ENCODE results near the gene EZH2. TPM values are rescaled to one million over a fixed set of nuclear protein-coding genes. Genes with fewer than 3 reads are reported as not detected.

EZH2 gene
- total RNA-seq, 1 experiment from 2014 or later: 30.5 TPM

GRCh38 chr7:148831782-148832181 lies 52.3 kb downstream of the EZH2 start:
- H3K36me3 ChIP-seq (ENCODE audit: low read depth, low read length): peaks cover 43% of the 10 kb centered on the region
- ChIA-PET POLR2A (ENCODE audit: unreplicated experiment) (no interaction called here), CTCF (no interaction called here)
- H3K79me2 ChIP-seq (ENCODE audit: low read length): peaks cover 33% of the 10 kb centered on the region
- no peaks in the 10 kb centered on the region for H4K20me1 ChIP-seq (ENCODE audit: low read length)
- DNase-seq: no peak
- no peak overlapping the region for H3K9ac ChIP-seq (ENCODE audit: low read length)
- H3K9me2 ChIP-seq (replicated peaks; ENCODE audit: low read length): no peaks in the 10 kb centered on the region
- no peak for ATAC-seq
- no peaks in the 10 kb centered on the region for H3K9me3 ChIP-seq (ENCODE audit: low read length)
- no peaks in the 10 kb centered on the region for H3F3A ChIP-seq (ENCODE audit: low read length, unreplicated experiment)
- TF ChIP-seq CTCF (conservative IDR thresholded peaks at IDR 0.05; ENCODE audit: low read depth, low read length) (no peak), EZH2 (IDR thresholded peaks at IDR 0.05; ENCODE audit: low read length, unreplicated experiment) (no peak), EZH2phosphoT487 (IDR thresholded peaks at IDR 0.05; ENCODE audit: borderline replicate concordance, low read length) (no peak)
- H3K4me2 ChIP-seq (ENCODE audit: low read length): no peak overlapping the region
- H3K4me3 ChIP-seq (ENCODE audit: low read length): no peak overlapping the region
- H3K27me3 ChIP-seq (ENCODE audit: low read length): no peaks in the 10 kb centered on the region
- H2AFZ ChIP-seq (ENCODE audit: low read length): no peak overlapping the region
- no TSS peak for BruUV-seq (replicated peaks)
- intact Hi-C loops (cut with micrococcal nuclease): no loop called here
- H3K4me1 ChIP-seq (ENCODE audit: insufficient read depth, low read length): no peaks in the 10 kb centered on the region
- H3K27ac ChIP-seq (ENCODE audit: low read length): no peak overlapping the region

GRCh38 chr7:148830897-148831692 lies 53.0 kb downstream of the EZH2 start:
- no peak overlapping the region for H3K4me2 ChIP-seq (ENCODE audit: low read length)
- ChIA-PET POLR2A (ENCODE audit: unreplicated experiment) (no interaction called here), CTCF (no interaction called here)
- no peak overlapping the region for H3K9ac ChIP-seq (ENCODE audit: low read length)
- H4K20me1 ChIP-seq (ENCODE audit: low read length): no peaks in the 10 kb centered on the region
- ATAC-seq: no peak
- H3K79me2 ChIP-seq (ENCODE audit: low read length): peaks cover 26% of the 10 kb centered on the region
- DNase-seq: no peak
- intact Hi-C loops (cut with micrococcal nuclease): no loop called here
- H3K27me3 ChIP-seq (ENCODE audit: low read length): no peaks in the 10 kb centered on the region
- H3K9me2 ChIP-seq (replicated peaks; ENCODE audit: low read length): no peaks in the 10 kb centered on the region
- no peaks in the 10 kb centered on the region for H3K9me3 ChIP-seq (ENCODE audit: low read length)
- H3K4me1 ChIP-seq (ENCODE audit: insufficient read depth, low read length): no peaks in the 10 kb centered on the region
- peaks cover 42% of the 10 kb centered on the region for H3K36me3 ChIP-seq (ENCODE audit: low read depth, low read length)
- BruUV-seq (replicated peaks): no TSS peak
- H3K4me3 ChIP-seq (ENCODE audit: low read length): no peak overlapping the region
- no peaks in the 10 kb centered on the region for H3F3A ChIP-seq (ENCODE audit: low read length, unreplicated experiment)
- no peak overlapping the region for H3K27ac ChIP-seq (ENCODE audit: low read length)
- no peak for TF ChIP-seq EZH2 (IDR thresholded peaks at IDR 0.05; ENCODE audit: low read length, unreplicated experiment)
- TF ChIP-seq CTCF (conservative IDR thresholded peaks at IDR 0.05; ENCODE audit: low read depth, low read length): no peak
- TF ChIP-seq EZH2phosphoT487 (IDR thresholded peaks at IDR 0.05; ENCODE audit: borderline replicate concordance, low read length): no peak
- H2AFZ ChIP-seq (ENCODE audit: low read length): no peak overlapping the region

- H3K79me2 ChIP-seq (ENCODE audit: low read length): peaks cover 6% of the 10 kb centered on the region
- no peak overlapping the region for H3K27ac ChIP-seq (ENCODE audit: low read length)
- no peaks in the 10 kb centered on the region for H3K9me3 ChIP-seq (ENCODE audit: low read length)
- no TSS peak for BruUV-seq (replicated peaks)
- H4K20me1 ChIP-seq (ENCODE audit: low read length): no peaks in the 10 kb centered on the region
- H3F3A ChIP-seq (ENCODE audit: low read length, unreplicated experiment): no peaks in the 10 kb centered on the region
- ChIA-PET CTCF (no interaction called here), POLR2A (ENCODE audit: unreplicated experiment) (no interaction called here)
- no peak for ATAC-seq
- H3K4me2 ChIP-seq (ENCODE audit: low read length): no peak overlapping the region
- no peak overlapping the region for H3K9ac ChIP-seq (ENCODE audit: low read length)
- H3K27me3 ChIP-seq (ENCODE audit: low read length): no peaks in the 10 kb centered on the region
- no peak overlapping the region for H3K4me3 ChIP-seq (ENCODE audit: low read length)
- DNase-seq: no peak
- no peaks in the 10 kb centered on the region for H3K9me2 ChIP-seq (replicated peaks; ENCODE audit: low read length)
- intact Hi-C loops (cut with micrococcal nuclease): no loop called here
- H2AFZ ChIP-seq (ENCODE audit: low read length): no peak overlapping the region
- TF ChIP-seq EZH2 (IDR thresholded peaks at IDR 0.05; ENCODE audit: low read length, unreplicated experiment) (no peak), CTCF (conservative IDR thresholded peaks at IDR 0.05; ENCODE audit: low read depth, low read length) (no peak), EZH2phosphoT487 (IDR thresholded peaks at IDR 0.05; ENCODE audit: borderline replicate concordance, low read length) (no peak)
- H3K4me1 ChIP-seq (ENCODE audit: insufficient read depth, low read length): no peaks in the 10 kb centered on the region
- peaks cover 44% of the 10 kb centered on the region for H3K36me3 ChIP-seq (ENCODE audit: low read depth, low read length)
Measured at GRCh38 chr7:148828965-148829364, 55.1 kb downstream of the EZH2 start.

All from PC-3 (cell line).